Progenitor cell of endocrine pancreas (in vitro differentiated cells): ENCODE measurements around the gene SCLT1. TPM values are rescaled to one million over a fixed set of nuclear protein-coding genes. Genes with fewer than 3 reads are reported as not detected.

Source experiments
- DNase-seq: peaks from one replicate; pipeline ENCODE4 v3.0.0; 2021; ENCODE audit warnings: low spot score; ENCODE audit not compliant: unreplicated experiment
- H3K27ac Mint-ChIP-seq: 2 replicates; pipeline ENCODE4 v1.8.0; 2021; ENCODE audit warnings: mild to moderate bottlenecking, moderate library complexity, mixed read lengths
- H3K27me3 Mint-ChIP-seq: 2 replicates; pipeline ENCODE4 v1.8.0; 2021; ENCODE audit warnings: mixed read lengths
- H3K36me3 Mint-ChIP-seq: 2 replicates; pipeline ENCODE4 v1.8.0; 2022; ENCODE audit warnings: mixed read lengths; ENCODE audit not compliant: insufficient read depth
- H3K4me1 Mint-ChIP-seq: 2 replicates; pipeline ENCODE4 v1.8.0; 2021; ENCODE audit warnings: low read depth, mixed read lengths
- H3K4me3 Mint-ChIP-seq: 2 replicates; pipeline ENCODE4 v1.8.0; 2021; ENCODE audit warnings: low read depth, mild to moderate bottlenecking, moderate library complexity, mixed read lengths
- H3K9me3 Mint-ChIP-seq: 2 replicates; pipeline ENCODE4 v1.8.0; 2021; ENCODE audit warnings: low read depth, mixed read lengths
- total RNA-seq: library from RNA; stranded (reverse); gene quantifications from 2 replicates; pipeline ENCODE4 v1.2.1, GENCODE V29; 2021
- TF ChIP-seq, protein P1 (sequence below): fragments of 200-600 bp; sonication (generic); IDR thresholded peaks from one replicate; pipeline ENCODE4 v1.5.0; 2021; ENCODE audit warnings: antibody characterized with exemption, mild to moderate bottlenecking; ENCODE audit not compliant: unreplicated experiment

Gene SCLT1
- total RNA-seq, 1 donor from 2014 or later = 16.1 TPM

DNA sequence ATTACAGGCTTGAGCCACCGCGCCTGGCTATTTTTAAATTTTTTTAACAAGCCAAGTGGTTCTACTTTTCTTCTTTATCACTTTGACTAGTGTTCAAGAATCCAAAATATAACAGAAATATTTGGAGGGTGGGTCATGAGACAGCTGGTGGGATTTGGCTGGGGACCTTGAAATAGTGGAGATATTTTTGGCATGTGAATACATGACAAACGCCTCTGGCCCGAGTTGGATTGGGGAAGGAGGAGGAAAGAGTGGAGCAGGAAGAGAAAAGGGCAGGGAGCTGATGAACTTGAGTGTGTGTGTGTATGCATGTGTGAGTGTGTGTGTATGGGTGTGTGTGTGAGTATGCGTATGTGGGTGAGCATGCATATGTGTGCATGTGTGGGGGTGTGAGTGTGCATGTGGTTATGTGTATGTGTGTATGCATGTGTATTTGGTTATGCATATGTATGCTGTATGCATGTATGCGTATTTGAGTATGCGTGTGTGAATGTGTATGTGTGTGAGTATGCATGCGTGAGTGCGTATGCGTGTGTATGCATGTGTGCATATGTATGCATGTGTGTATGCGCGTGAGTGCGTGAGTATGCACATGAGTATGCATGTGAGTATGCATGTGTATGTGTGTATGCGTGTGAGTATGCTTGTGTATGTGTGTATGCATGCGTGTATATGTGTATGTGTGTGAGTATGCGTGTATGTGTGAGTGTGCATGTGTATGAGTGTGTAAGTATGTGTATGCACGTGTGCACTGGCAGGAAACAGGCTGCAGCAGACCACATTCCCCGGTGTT, 234.3 kb downstream of the SCLT1 start:
- H3K9me3 Mint-ChIP-seq = no peaks in the 10 kb centered on the region
- no peaks in the 10 kb centered on the region for H3K27me3 Mint-ChIP-seq
- TF ChIP-seq, protein P1, sequence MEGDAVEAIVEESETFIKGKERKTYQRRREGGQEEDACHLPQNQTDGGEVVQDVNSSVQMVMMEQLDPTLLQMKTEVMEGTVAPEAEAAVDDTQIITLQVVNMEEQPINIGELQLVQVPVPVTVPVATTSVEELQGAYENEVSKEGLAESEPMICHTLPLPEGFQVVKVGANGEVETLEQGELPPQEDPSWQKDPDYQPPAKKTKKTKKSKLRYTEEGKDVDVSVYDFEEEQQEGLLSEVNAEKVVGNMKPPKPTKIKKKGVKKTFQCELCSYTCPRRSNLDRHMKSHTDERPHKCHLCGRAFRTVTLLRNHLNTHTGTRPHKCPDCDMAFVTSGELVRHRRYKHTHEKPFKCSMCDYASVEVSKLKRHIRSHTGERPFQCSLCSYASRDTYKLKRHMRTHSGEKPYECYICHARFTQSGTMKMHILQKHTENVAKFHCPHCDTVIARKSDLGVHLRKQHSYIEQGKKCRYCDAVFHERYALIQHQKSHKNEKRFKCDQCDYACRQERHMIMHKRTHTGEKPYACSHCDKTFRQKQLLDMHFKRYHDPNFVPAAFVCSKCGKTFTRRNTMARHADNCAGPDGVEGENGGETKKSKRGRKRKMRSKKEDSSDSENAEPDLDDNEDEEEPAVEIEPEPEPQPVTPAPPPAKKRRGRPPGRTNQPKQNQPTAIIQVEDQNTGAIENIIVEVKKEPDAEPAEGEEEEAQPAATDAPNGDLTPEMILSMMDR = no peak
- H3K27ac Mint-ChIP-seq = peak overlapping the region; percentile 83
- H3K36me3 Mint-ChIP-seq = peaks cover 33% of the 10 kb centered on the region
- no peaks in the 10 kb centered on the region for H3K4me1 Mint-ChIP-seq
- DNase-seq = no peak
- no peak overlapping the region for H3K4me3 Mint-ChIP-seq

DNA sequence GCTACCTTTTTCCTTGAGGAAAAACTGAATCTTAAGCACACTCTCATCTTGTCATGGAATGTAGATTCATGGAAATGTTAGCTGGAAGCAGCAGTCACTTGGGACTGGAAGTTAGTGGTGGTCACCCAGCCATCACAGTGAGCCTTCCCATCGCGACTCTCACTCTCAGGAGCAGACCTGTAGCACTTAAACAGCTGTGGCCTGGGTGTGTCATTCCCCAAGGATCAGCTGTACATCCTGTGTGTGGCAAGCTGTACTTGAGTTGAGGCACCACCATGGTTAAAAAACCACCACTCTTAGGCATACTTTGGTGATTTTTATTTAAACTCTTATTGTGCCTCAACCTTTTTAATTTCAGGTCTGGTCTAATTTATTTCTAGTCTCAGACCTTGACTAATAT, 237.1 kb downstream of the SCLT1 start:
- no peaks in the 10 kb centered on the region for H3K9me3 Mint-ChIP-seq
- no peak overlapping the region for H3K4me3 Mint-ChIP-seq
- no peak for DNase-seq
- TF ChIP-seq, protein P1 = no peak
- no peaks in the 10 kb centered on the region for H3K4me1 Mint-ChIP-seq
- H3K27me3 Mint-ChIP-seq = no peaks in the 10 kb centered on the region
- H3K36me3 Mint-ChIP-seq = peaks cover 35% of the 10 kb centered on the region
- H3K27ac Mint-ChIP-seq = peak overlapping the region; percentile 18

DNA sequence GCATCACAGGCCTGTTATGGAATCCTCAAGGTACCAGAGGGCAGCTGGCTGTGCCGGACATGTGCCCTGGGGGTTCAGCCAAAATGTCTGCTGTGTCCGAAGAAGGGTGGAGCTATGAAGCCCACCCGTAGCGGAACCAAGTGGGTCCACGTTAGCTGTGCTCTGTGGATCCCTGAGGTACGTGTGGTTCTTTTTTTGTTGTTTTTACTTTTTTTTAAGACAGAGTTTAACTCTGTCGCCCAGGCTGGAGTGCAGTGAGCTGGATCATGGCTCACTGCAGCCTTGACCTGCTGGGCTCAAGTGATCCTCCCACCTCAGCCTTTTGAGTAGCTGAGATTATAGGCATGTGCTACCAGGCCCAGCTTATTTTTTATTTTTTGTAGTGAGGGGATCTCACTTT, 237.7 kb downstream of the SCLT1 start:
- no peaks in the 10 kb centered on the region for H3K9me3 Mint-ChIP-seq
- no peak for DNase-seq
- peaks cover 35% of the 10 kb centered on the region for H3K36me3 Mint-ChIP-seq
- no peaks in the 10 kb centered on the region for H3K4me1 Mint-ChIP-seq
- H3K27me3 Mint-ChIP-seq = no peaks in the 10 kb centered on the region
- H3K4me3 Mint-ChIP-seq = no peak overlapping the region
- TF ChIP-seq, protein P1 = no peak
- H3K27ac Mint-ChIP-seq = no peak overlapping the region

DNA sequence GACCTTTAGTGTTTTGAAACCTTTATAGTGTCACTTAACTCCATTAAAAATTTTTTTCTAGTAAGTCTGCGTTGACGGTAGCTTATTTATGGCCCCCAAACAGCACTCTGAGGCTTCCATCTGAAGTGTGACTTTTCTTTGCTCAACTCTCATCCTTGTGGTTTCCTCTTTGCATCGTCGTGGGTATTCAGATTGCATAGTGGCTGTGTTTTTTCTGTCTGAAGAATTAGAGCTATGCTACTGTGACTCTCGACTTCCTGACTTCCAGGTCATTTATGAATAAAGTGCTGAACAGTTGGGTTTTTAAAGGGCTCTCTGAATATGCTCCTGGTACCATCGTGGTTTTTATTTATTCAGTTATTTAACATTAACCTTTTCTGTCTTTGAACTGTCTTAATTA, 238.9 kb downstream of the SCLT1 start:
- Mint-ChIP-seq H3K27ac (no peak overlapping the region), H3K4me3 (no peak overlapping the region), H3K4me1 (no peaks in the 10 kb centered on the region), H3K27me3 (no peaks in the 10 kb centered on the region), H3K9me3 (no peaks in the 10 kb centered on the region), H3K36me3 (peaks cover 42% of the 10 kb centered on the region)
- TF ChIP-seq, protein P1 = no peak
- DNase-seq = no peak

DNA sequence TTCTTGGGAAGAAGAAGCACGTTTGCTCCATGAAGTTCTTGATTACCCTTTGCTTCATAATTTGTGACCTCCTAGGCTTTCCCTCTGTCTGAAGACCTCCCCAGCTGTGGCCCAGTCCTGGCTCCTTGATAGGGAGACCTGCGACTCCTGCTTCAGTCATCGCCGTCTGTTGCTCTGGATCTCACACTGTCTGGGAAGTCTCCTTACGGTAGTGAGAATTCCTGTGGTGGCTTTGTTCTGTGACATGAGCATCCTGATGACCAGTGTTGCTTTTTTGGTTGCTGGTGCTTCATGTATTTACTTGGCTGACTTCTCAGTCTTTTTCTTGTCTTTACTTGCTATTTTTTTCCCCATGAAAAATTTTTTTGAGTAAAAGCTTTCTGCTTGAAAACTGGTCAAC, 239.6 kb downstream of the SCLT1 start:
- H3K27ac Mint-ChIP-seq = peak overlapping the region; percentile 56
- TF ChIP-seq, protein P1 = no peak
- no peaks in the 10 kb centered on the region for H3K4me1 Mint-ChIP-seq
- no peaks in the 10 kb centered on the region for H3K27me3 Mint-ChIP-seq
- no peak for DNase-seq
- H3K4me3 Mint-ChIP-seq = no peak overlapping the region
- H3K36me3 Mint-ChIP-seq = peaks cover 42% of the 10 kb centered on the region
- H3K9me3 Mint-ChIP-seq = no peaks in the 10 kb centered on the region
